ENCODE data around the gene ZNF142. TPM values are rescaled to one million over a fixed set of nuclear protein-coding genes. Genes with fewer than 3 reads are reported as not detected.

ZNF142 gene
- total and polyA plus RNA-seq, 8 donors, result 3.6 to 49.1 (median 12.6) TPM

DNA sequence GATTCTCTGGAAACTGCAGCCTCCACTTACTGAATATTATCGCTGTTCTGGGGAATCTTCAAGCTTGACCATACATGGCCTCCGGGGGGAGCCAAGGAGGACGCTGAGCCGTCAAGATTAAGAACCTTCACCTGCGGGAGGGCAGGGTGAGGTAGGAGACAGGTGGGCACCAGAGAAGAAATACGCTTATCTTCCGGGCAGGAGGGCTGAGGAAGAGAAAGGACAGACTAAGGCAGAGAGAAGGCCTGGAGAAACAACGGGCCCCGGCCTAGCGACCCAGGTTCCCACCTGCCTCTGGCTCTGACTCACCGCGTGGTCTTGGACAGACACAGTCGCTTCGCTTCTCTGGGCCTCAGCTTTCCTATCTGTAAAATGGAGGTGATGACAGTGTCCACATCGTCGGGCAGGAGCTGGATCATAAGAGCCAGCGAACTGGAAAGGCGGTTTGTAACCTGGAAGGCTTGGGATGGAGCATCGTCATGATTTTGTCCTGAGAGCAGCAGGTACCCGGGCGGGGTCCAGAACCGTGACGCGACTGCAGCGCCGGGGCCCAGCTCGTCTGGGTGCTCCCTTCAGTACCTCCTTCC, 659 bp downstream of the ZNF142 start:
- DNase-seq, result peak; percentile 49 to 75
- peaks cover 31 to 65% (median 58%) of the 10 kb centered on the region in 4 donors for H3K36me3 ChIP-seq
- peaks cover 15 to 33% (median 27%) of the 10 kb centered on the region in 4 donors for H3K4me1 ChIP-seq
- H3K9me3 ChIP-seq, result no peaks in the 10 kb centered on the region
- H3K27ac ChIP-seq, result peak overlapping the region; percentile 73 to 87 (median 81)
- TF ChIP-seq, protein P1, sequence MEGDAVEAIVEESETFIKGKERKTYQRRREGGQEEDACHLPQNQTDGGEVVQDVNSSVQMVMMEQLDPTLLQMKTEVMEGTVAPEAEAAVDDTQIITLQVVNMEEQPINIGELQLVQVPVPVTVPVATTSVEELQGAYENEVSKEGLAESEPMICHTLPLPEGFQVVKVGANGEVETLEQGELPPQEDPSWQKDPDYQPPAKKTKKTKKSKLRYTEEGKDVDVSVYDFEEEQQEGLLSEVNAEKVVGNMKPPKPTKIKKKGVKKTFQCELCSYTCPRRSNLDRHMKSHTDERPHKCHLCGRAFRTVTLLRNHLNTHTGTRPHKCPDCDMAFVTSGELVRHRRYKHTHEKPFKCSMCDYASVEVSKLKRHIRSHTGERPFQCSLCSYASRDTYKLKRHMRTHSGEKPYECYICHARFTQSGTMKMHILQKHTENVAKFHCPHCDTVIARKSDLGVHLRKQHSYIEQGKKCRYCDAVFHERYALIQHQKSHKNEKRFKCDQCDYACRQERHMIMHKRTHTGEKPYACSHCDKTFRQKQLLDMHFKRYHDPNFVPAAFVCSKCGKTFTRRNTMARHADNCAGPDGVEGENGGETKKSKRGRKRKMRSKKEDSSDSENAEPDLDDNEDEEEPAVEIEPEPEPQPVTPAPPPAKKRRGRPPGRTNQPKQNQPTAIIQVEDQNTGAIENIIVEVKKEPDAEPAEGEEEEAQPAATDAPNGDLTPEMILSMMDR (IDR thresholded peaks at IDR 0.05), result peak in 2 of 7 experiments; percentile 23 to 27
- TF ChIP-seq POLR2AphosphoS5 (IDR thresholded peaks at IDR 0.05), result no peak
- TF ChIP-seq EP300 (IDR thresholded peaks at IDR 0.05), result no peak
- TF ChIP-seq POLR2A (IDR thresholded peaks at IDR 0.05), result no peak
- intact Hi-C loops (cut with DNase I; ENCODE audit: low total_unique reads), result no loop called here
- WGBS, 5 donors, result 0 to 3% (median 1%) methylated on average over 22 to 27 of the region's 27 CpGs
- no peaks in the 10 kb centered on the region for H3K27me3 ChIP-seq
- peak overlapping the region; percentile 71 to 91 (median 87) for H3K4me3 ChIP-seq

DNA sequence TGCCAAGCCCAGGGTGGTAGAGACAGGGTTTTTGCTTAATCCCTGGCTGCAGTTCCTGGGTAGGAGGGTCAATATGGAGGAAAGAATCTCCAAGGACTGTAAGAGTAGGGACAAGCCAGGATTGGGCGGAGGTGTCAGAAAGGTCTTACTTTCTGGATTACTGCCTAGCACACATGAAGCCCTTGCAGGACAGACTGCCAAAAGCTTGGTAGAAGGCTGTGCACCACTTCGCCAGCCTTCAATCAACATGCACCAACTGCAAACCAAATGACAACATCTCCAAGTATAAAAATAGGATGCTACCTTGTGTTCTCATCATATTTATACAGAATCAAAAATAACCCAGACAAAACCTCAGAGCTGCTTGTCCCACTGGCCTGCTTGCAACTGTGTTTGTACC, 3.7 kb downstream of the ZNF142 start:
- DNase-seq, result no peak
- Histone ChIP-seq H3K27ac (no peak overlapping the region), H3K4me1 (peaks cover 15 to 30% (median 25%) of the 10 kb centered on the region in 4 donors), H3K4me3 (no peak overlapping the region), H3K36me3 (peaks cover 28 to 70% (median 64%) of the 10 kb centered on the region in 4 donors), H3K27me3 (no peaks in the 10 kb centered on the region), H3K9me3 (no peaks in the 10 kb centered on the region)
- intact Hi-C loops (cut with DNase I; ENCODE audit: low total_unique reads), result no loop called here
- no peak for TF ChIP-seq EP300 (IDR thresholded peaks at IDR 0.05)
- no peak for TF ChIP-seq POLR2A (IDR thresholded peaks at IDR 0.05)
- TF ChIP-seq, protein P1 (IDR thresholded peaks at IDR 0.05), result no peak
- no peak for TF ChIP-seq POLR2AphosphoS5 (IDR thresholded peaks at IDR 0.05)
- 64 to 94% (median 78%) methylated on average over 2 of the region's 2 CpGs for whole genome bisulfite sequencing, 5 donors

- no peak for DNase-seq
- Histone ChIP-seq H3K4me3 (no peak overlapping the region), H3K4me1 (no peaks in the 10 kb centered on the region), H3K27me3 (no peaks in the 10 kb centered on the region), H3K9me3 (no peaks in the 10 kb centered on the region), H3K27ac (no peak overlapping the region), H3K36me3 (peaks cover 76 to 99% (median 98%) of the 10 kb centered on the region in 4 donors)
- 89 to 93% (median 89%) methylated on average over 11 of the region's 11 CpGs for WGBS, 5 donors
- intact Hi-C loops (cut with DNase I; ENCODE audit: low total_unique reads), result no loop called here
- TF ChIP-seq EP300 (IDR thresholded peaks at IDR 0.05), result no peak
- no peak for TF ChIP-seq POLR2A (IDR thresholded peaks at IDR 0.05)
Observed at GRCh38 chr2:218648787-218649100, 10.7 kb downstream of the ZNF142 start.

DNA sequence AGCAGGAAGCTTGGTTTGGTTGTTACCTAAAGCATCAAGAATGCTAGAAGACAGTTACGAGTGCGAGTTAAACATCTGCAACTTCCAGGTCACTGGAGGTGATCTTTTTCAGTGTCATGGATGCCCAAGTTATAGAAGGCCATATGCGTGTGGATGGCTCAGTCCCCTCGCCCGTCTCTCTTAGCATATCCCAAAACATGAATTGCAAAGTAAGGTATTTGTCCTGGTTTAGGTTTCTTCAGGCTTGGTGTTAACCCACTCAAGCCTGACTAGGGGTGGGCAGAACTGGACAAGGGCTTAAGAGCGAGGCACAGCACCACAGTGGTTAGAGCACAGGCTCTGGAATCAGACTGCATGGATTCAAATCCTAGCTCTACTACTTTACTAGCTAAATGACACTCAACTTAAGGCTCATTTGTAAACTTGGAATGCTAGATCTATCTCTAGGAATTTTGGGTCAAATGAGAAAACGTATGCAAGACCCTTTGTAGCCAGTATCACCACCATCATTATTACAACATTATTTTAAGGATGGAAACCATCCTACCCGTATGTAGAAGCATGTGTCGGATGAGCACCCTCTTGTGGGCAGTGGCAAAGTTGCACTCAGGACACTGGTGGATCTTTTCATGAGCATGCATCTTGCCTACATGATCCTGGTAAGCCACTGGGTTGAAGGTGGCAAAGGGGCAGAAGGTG, 11.2 kb downstream of the ZNF142 start:
- peak; percentile 51 to 79 for DNase-seq
- no peak overlapping the region for H3K4me3 ChIP-seq
- WGBS, 5 donors, result 68 to 72% (median 72%) methylated on average over 9 of the region's 9 CpGs
- intact Hi-C loops (cut with DNase I; ENCODE audit: low total_unique reads), result no loop called here
- H3K9me3 ChIP-seq, result no peaks in the 10 kb centered on the region
- TF ChIP-seq, protein P1 (IDR thresholded peaks at IDR 0.05), result peak in 5 of 7 experiments; percentile 57 to 78 (median 70)
- no peak for TF ChIP-seq EP300 (IDR thresholded peaks at IDR 0.05)
- TF ChIP-seq POLR2A (IDR thresholded peaks at IDR 0.05), result no peak
- peak in 1 of 3 donors; percentile 31 for TF ChIP-seq POLR2AphosphoS5 (IDR thresholded peaks at IDR 0.05)
- peaks cover 82 to 99% (median 98%) of the 10 kb centered on the region in 4 donors for H3K36me3 ChIP-seq
- no peaks in the 10 kb centered on the region for H3K27me3 ChIP-seq
- no peaks in the 10 kb centered on the region for H3K4me1 ChIP-seq
- H3K27ac ChIP-seq, result no peak overlapping the region

- H3K4me3 ChIP-seq, result no peak overlapping the region
- intact Hi-C loops (cut with DNase I; ENCODE audit: low total_unique reads), result no loop called here
- DNase-seq, result peak in 1 of 2 donors; percentile 41
- H3K27ac ChIP-seq, result no peak overlapping the region
- no peaks in the 10 kb centered on the region for H3K4me1 ChIP-seq
- no peaks in the 10 kb centered on the region for H3K9me3 ChIP-seq
- TF ChIP-seq EP300 (IDR thresholded peaks at IDR 0.05) (no peak), POLR2AphosphoS5 (IDR thresholded peaks at IDR 0.05) (no peak), POLR2A (IDR thresholded peaks at IDR 0.05) (no peak)
- TF ChIP-seq, protein P1 (IDR thresholded peaks at IDR 0.05), result no peak
- H3K36me3 ChIP-seq, result peaks cover 83 to 99% (median 98%) of the 10 kb centered on the region in 4 donors
- WGBS, 5 donors, result 71 to 90% (median 86%) methylated on average over 1 of the region's 1 CpG
- H3K27me3 ChIP-seq, result no peaks in the 10 kb centered on the region
Observed at GRCh38 chr2:218645126-218645525, 14.3 kb downstream of the ZNF142 start.
